Measurements from ENCODE around the gene MANSC4.

- no peak for TF ChIP-seq CTCF (IDR thresholded peaks at IDR 0.05; ENCODE audit: extremely low read depth in 1 of 2, insufficient read depth in 1 of 2, low read depth in 1 of 2, low read length in 2 of 2)
- no peak for TF ChIP-seq POLR2A (IDR thresholded peaks at IDR 0.05; ENCODE audit: low read depth, low read length)
These were observed 1.8 kb downstream of the MANSC4 start for GRCh38 chr12:27778206-27778605.

Data from endothelial cell of umbilical vein (primary cell).